ENCODE data around the gene ZNF480.
A peak's percentile ranks its signal among the peaks of the same experiment; 100 is the strongest.
"Not testable (repeated sequence)": the region's sequence is repeated elsewhere in the genome, so short reads cannot be mapped to it uniquely, and the experiment has no call there.

The ZNF480 gene
- total RNA-seq = 52.5 to 62.2 reads per million in 2 donors

DNA sequence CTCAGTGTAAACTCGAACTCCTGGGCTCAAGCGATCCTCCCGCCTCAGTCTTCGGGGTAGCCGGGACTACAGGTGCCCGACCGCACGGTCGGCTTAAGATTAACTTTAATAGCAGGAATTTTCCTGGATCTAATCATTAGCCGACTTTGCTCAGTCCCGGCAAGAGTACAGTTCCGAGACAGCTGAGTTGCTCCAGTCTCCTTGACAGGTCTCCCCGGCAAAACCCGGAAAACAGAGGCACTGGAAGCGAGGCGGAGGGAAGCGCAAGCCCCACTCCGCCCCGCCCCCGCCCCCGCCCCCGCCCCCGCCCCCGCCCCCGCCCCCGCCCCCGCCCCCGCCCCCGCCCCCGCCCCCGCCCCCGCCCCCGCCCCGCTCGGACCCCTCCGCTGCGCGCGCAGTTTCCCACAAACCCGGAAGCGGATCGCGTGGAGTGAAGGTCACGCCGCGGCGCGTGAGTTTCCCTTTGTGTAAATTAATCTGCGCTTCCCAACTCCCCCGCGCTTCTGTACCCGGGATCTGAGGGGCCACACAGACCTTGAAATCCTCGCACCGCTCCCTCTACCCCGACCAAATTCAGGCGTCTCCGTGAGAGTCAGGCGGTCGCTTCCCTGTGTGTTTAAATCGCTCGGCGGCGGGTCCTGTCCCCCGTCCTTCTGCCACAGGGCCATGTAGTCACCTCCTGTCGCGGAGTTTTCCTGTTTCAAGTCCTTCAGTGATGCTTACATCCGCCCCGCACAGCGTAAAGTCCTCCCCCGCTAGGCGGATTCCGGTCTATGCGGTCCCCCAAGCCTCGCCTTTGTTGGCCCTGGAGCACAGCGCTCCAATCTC is at the start of gene ZNF480:
TSS of gene ZNF480 (plus strand) at position 397 of the 828 bp plus-strand sequence. CDS start 3,244 bp downstream, outside the sequence.
- peak; percentile 78 for DNase-seq

DNA sequence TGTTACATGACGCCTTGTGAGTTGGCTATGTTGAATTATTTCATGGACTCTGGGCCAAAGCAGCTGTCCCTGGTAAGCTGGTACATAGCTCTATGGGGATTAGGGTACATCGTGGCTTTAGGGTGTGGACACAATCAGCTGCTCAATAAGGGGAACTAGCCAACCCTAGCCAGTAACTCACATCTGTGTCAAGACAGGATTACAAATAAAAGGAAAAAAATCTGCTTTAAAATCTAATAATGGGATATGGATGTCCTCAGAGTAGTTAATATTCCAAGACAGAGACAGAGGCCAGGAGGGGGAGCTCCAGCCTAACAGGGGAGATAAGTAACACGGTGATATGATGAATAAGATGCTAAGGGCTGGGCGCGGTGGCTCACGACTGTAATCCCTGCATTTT is 48.7 kb upstream of the ZNF480 start:
- DNase-seq = no peak

DNA sequence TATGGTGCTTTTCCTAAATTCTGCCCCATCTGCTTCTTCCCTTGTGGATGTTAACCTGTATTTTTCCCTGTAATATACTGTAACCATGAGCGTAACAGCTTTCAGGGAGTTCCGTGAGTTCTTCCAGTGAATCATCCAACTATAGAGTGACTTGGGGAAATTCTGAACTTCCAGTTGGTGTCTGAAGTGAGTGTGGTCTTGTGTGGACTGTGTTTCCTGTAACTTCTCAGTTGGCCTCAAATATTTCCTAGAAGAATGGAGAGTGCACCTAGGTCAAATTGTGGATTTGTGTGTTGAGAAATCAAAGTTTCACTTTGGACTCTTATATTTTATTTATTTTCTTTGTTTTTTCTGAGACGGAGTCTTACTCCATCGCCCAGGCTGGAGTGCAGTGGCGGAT is 38.5 kb upstream of the ZNF480 start:
- DNase-seq = no peak

DNA sequence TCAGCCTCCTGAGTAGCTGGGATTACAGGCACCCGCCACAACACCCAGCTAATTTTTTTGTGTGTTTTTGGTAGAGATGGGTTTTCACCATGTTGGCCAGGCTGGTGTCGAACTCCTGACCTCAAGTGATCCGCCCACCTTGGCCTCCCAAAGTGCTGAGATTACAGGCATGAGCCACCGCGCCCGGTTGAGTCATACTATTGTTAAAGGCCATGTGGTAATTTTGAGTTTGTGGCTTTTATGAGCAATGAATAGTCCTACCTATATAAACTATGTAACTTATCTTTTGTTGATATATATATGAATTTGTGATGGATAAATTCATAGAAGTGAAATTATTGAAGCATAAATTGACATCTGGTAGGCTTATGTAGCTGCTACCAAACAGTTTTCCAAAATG is 31.4 kb upstream of the ZNF480 start:
- DNase-seq = not testable (repeated sequence)

DNA sequence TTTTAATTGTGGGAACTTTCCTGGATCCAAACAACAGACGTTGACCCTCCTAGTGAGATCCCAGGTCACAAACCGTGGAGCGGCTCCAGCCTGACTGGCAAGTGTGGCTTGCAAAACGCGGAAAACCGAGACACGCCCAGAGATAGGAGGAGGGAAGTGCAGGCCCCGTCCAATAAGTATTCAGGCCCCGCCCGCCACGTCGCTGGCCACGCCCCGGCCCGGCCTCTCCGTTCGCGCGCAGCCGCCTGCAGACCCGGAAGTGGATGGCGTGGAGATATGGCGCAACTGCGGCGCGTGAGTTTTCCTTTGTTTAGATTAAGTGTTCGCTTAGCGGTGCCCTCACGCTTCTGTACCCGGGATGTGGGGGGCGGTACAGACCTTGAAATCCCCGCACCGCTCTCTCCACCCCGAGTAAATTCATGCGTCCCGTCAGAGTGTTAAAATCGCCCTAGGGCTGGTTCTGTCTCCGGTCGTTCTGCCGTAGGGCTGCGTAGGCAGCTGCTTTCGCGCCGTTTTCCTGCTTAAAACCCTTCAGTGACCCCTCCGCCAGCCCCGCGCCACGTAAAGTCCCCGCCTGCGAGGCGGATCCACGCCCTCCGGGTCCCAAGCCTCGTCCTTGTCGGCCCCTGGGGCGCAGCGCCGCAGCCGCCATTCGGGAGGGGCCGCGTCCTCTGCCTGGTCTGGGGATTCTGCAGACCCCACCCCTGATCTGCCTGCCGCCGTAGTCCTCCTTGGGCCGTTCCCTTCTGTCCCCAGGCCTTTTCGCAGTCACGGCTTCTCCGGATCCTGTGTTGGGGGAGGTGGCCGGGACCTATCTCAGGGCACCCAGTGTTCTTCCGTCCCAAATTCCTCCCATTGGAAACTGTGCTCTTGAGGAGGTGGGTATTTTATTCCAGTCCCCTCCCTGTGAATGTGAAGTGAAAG is 27.4 kb upstream of the ZNF480 start, which contains the start of gene ZNF766:
TSS of gene ZNF766 (plus strand) at position 250 of the 924 bp plus-strand sequence. CDS start at position 277, 27 bp downstream.
- DNase-seq = peak; percentile 93

DNA sequence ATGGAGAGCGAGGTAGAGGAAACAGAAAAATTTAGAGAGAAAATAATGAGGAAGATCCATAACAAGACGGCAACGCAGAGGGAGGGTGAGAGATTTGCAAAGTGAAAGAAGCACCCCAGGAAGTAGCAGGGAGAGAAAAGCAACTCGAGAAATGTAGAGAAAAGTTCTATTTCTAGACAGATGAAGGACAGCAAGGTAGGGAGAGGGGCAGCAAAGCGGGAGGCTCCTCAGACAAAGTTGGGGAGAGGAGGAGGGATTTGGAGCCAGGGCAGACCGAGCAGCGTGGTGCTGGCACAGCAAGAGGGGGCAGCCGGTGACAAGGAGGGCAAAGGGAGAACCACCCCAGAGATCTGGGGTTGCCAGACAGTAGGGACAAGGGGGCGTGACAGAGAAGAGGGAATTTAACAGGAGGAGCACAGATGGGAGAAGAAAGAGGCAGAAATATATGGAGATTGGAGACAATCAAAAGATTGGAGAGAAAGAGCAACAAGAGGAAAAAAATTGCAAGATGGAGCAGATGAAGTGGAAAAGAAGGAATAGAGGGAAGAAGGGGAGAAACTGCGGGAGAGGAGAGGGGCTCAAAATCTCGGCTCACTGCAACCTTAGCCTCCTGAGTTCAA is 26.6 kb upstream of the ZNF480 start:
- DNase-seq = no peak

DNA sequence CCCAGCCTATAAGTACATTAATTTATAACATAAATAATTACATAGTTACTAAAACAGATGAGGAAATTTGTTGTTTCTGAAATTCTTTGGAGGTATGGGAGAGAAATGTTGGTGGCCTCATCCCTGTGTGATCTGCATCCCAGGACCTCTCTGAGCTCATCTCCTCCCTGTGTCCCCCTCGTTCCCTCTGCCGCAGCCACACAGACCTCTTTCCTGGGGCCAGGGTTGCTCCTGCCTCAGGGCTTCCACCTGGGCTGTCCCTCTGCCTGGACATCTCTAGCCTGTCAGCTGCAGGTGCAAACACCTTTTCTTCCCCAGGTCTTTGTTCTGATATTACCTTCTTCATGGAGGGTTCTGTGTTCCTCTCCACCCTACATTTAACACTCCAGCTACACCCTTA is 23.7 kb upstream of the ZNF480 start:
- DNase-seq = no peak

DNA sequence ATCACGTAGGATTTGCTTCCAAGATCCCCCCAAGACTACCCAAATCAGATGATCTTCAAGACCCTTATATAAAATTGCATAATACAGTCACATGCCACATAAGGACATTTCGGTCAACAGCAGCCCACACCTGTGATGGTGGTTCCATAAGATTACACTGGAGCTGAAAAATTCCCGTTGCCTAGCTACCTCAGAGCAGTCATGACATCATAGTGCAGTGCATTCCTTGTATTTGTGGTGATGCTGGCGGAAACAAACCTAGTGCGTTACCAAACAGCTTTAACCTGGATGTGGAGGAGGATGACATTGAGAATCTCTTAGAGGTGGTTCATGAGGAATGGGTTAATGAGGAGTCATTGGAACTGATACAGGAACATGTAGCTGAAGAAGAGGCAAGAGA is 22.8 kb upstream of the ZNF480 start:
- DNase-seq = no peak

DNA sequence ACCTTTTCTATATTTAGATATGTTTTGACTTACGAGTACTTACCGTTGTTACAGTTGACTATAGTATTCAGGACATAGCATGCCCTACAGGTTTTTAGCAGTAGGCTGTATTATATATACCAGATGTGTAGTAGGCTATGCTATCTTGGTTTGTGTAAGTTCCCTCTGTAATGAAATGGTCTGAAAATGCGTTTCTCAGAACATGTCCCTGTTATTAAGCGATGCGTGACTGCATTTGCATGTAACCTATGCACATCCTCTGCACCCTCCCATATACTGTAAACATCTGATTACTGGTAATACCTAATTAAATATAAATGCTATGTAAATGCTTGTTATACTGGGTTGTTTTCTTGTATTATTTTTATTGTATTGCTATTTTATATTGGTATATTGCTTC is 21.0 kb upstream of the ZNF480 start:
- DNase-seq = no peak

DNA sequence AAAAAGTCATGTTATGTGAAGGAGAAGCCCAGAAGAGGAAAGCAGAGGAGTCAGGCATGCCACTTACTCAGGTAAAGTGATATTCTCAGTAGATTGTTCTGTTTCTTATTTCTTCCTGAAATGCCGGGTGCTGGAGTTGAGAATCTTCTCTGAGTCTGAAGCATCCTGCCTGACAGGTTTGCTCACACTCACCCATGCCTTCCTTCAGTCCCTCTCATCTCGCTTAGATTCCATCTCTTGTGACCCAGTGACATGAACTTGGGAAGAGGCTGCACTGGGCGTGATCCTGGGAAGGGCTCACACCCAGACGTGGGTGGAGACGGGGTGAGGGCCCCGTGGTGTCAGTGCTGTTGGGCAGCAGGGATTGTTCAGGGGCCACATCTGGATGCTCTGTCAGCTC is 19.5 kb upstream of the ZNF480 start:
- DNase-seq = no peak

DNA sequence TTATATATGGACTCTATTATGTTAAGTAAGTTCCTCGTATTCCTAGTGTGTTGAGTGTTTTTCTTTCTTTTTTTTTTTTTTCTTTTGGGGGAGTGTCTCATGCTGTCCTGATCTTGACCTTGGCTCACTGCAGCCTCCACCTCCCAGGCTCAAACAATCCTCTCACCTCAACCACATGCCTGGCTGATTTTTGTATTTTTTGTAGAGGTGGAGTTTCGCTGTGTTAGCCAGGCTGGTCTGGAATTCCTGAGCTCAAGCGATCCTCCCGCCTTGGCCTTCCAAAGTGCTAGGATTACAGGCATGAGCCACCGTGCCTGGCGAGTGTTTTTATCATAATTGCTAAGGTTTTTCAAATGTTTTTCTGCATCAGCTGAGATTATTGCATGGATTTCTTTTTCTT is 10.7 kb upstream of the ZNF480 start:
- DNase-seq = no peak

DNA sequence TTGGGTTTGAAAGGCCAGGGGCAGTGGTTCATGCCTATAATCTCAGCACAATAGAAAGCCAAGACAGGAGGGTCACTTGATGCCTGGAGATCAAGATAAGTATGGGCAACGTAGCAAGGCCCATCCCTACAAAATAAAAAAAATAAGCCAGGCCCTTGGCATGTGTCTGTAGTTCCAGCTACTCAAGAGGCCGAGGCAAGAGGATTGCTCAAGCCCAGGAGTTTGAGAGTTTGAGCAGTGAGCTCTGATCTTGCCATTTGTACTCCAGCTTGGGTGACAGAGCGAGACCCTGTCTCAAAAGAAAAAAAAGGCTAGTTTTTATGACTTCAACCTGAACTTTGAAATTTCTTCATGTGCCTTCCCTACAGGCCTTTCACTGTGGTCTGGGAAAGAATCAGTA is 5.2 kb upstream of the ZNF480 start:
- no peak for DNase-seq

DNA sequence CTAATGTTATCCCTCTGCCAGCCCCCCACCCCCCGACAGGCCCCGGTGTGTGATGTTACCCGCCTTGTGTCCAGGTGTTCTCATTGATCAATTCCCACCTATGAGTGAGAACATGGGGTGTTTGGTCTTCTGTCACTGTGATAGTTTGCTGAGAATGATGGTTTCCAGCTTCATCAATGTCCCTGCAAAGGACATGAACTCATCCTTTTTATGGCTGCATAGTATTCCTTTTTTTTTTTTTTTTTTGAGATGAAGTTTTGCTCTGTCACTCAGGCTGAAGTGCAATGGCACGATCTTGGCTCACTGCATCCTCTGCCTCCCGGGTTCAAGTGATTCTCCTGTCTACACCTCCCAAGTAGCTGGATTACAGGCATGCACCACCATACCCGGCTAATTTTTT is 4.0 kb upstream of the ZNF480 start:
- not testable (repeated sequence) for DNase-seq

DNA sequence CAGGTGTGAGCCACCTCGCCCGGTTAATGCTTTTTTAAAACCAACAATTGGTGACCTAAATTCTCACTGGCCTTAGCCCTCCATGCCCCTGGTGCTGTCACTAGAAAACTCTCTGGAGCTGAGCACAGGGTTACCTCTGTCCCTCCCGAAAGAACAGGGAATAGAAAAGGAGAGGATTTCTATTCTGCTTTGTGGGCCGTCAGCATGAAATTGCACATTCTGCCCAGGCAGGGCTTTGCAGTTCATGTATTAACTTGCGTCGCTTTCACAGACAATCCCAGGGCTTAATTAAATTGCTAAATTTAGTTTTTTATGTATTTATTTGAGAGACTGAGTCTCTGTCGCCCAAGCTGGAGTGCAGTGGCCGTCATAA is 583 bp upstream of the ZNF480 start:
- DNase-seq = no peak

DNA sequence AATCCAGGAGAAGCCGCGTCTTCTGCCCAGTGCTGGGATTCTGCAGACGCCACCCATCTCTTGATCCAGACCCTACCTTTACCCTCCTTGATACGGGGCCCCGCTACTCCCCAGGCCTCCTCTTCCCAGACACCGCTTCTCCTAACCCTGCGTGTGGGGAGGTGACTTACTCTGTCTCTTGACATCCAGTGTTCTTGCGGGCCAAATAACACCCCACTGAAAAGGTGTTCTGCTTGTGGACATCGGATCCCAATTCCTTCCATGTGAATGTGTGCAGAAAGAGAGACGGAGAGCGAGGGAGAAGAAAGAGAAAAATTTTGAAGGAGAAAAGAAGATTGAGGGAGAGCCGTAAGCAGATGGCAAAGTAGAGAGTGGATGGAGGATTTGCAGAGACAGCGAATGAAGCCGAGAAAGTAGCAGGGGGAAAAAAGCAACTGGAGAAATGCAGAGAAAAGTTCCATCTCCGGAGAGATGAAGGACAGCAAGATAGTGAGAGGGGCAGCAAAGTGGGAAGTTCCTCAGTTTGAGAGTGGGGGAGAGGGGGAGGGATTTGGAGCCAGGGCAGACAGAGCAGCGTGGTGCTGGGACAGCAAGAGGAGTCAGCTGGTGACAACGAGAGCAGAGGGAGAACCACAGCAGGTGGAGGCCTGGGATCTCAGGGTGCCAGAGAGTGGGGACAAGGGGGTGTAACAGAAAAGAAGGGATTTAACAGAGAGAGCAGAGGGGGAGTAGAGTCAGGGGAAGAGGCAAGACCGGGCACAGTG is 814 bp downstream of the ZNF480 start:
- DNase-seq = no peak

DNA sequence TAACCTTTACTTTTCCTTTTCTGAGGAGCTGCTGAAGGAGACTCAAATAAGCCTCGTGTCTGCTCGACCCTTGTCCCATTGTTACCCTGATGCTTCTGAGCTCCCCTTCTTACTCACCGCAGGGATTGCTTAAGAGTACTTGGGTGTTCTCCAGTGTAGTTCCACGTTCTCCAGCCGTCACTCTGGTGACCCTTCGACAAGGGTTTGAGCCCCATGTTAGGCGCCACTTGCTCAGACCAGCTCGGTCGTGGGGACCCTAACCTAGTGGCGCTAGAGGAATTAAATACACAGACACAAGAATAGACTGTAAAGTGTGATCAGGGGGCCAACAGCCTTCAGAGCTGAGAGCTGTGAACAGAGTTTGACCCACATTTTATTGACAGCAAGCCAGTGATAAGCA is 10.3 kb downstream of the ZNF480 start:
- DNase-seq = no peak

DNA sequence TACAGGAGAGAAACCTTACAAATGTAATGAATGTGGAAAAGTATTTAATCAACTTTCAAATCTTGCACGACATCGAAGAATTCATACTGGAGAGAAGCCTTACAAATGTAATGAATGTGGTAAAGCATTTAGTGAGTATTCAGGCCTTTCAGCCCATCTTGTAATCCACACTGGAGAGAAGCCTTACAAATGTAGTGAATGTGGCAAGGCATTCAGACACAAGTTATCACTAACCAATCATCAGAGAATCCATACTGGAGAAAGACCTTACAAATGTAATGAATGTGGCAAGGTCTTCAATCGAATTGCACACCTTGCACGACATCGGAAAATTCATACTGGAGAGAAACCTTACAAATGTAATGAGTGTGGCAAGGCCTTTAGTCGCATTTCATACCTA is 25.5 kb downstream of the ZNF480 start:
- DNase-seq = no peak

DNA sequence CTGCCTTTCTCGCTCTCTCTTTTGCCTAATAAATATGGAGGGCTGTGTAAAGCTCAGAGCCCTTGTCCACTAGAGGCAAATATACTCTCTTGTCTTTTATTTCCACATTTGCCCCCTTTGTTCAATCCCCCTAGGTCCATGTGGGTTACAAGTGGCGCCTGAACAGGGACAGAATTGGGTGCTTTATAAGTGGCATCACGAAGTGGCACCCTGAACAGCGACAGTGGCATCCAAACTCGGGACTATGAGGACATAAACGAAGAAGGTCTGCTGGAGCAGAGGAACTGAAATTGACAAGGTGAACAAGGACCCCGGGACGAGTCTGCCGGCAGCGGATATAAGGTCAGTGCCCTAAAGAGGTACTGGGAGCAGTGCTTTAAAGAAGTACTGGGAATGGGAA is 34.8 kb downstream of the ZNF480 start:
- no peak for DNase-seq

DNA sequence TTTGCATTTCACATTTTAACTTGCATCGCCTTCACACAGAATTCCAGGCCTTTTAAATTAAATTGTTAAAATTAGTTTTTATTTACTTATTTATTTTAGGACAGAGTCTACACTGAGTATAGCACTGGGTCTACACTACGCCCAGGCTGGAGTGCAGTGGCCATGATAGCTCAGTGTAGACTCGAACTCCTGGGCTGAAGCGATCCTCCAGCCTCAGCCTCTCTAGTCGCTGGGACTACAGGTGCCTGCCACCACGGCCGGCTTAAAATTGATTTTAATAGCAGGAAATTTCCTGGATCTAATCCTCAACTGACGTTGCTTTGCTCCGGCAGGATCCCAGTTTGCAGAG is 38.8 kb downstream of the ZNF480 start:
- no peak for DNase-seq

DNA sequence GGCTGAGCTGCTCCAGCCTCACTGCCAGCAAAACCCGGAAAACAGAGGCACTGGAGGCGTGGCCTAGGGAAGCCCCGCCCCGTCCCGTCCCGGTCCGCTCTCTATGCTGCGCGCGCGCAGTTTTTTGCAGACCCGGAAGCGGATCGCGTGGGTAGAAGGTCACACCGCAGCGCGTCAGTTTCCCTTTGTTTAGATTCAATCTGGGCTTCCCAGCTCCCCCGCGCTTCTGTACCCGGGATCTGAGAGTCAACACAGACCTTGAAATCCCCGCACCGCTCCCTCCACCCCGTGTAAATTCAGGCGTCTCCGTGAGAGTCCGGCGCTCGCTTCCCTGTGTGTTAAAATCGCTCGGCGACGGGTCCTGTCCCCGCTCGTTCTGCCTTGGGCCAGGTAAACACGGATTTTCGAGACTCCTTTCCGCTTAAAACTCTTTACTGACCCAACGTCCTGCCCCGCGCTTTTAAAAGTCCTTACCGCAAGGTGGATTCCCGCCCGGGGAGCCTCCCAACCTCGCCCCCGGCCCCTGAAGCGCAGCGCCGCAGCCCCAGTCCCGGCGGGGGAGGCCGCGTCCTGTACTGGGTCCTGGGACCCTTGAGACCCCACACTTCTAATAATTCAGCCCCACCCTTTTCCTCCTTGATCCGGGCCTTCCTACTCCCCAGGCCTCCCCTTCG is 39.3 kb downstream of the ZNF480 start, which contains the start of gene ZNF610:
TSS of gene ZNF610 (plus strand) at position 127 of the 674 bp plus-strand sequence. CDS start 12,930 bp downstream, outside the sequence.
- DNase-seq = peak; percentile 48

DNA sequence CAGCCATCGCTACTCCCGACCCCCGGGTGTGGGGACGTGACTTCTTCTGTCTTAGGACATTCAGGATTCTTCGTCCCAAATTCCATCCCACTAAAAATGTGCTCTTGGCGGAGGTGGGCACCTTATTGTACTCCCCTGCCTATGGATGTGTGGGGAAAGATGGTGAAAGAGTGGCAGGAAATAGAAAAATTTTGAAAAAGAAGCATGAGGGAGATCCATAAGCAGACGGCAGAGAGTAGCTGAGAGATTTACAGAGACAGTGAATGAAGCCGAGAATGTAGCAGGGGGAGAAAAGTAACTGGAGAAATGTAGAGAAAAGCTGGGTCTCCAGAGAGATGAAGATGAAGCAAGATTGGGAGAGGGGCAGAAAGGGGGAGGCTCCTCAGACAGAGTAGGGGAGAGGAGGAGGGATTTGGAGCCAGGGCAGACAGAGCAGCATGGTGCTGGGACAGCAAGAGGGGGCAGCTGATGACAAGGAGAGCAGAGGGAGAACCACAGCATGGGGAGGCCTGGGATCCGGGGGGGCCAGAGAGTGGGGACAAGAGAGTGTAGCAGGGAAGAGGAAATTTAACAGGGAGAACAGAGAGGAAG is 39.9 kb downstream of the ZNF480 start:
- no peak for DNase-seq
